Measurements from ENCODE around the gene EPB41. TPM values are rescaled to one million over a fixed set of nuclear protein-coding genes. Genes with fewer than 3 reads are reported as not detected.

EPB41 gene
- total RNA-seq, 1 experiment from 2014 or later, result 41.7 TPM

DNA sequence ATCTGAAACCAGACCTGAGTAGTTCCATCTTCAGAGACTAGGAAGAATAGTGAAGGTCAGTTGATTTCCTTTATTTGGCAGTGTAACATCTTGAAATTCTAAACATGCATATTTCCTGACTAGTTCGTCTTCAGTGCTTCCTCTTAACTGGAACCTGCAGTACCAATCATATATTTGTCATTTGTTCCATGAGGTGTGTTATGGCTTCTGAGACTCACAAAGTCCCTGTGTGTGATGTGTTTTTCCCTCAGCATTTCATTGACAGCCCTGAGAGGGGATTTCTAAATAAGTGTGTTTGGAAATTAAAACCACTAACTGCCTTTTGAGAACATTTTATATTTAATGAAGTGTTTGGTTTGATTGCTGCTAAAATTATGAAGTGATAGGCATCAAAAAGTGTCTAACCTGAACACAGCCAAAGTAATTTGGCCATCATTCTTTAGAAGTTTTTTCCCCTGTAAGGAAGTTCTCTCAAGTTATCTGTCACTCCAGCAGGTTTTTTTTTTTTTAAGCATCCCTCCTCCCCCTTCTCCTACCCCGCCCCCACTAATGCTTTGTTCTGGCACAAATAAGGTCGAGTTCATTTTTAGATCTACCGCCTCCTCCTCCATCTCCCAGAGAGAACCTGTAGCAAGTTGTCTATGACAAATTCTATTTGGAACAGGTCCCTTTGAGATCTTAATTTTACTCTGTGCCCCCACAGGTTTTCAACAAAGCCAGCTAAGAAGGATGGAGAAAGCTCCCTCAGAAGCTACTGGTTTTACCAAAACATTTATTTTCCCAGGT, 148.0 kb downstream of the EPB41 start:
- H3K36me3 ChIP-seq (ENCODE audit: control insufficient read depth in 1 of 2, insufficient read depth in 2 of 2, low read length in 2 of 2), result no peaks in the 10 kb centered on the region; a peak in 1 of 4 replicates
- no peak overlapping the region for H3K27ac ChIP-seq (ENCODE audit: low read depth, low read length)
- no peaks in the 10 kb centered on the region for H3K4me1 ChIP-seq (ENCODE audit: control insufficient read depth in 1 of 2, insufficient read depth in 2 of 2, low read length in 2 of 2)
- BruUV-seq (replicated peaks), result no TSS peak
- H3K27me3 ChIP-seq (ENCODE audit: insufficient read depth, low read length), result no peaks in the 10 kb centered on the region
- ATAC-seq (no peak), DNase-seq (ENCODE audit: low read depth, low spot score) (no peak)
- ChIA-PET RAD21 (ENCODE audit: low non-redundant PET in 1 of 2, low total read pairs in 2 of 2, uncharacterized antibody in 2 of 2, unreplicated experiment in 2 of 2) (no interaction called here), POLR2A (no interaction called here), CTCF (no interaction called here)
- no peak overlapping the region for H3K4me3 ChIP-seq (replicated peaks in 1 of 2; ENCODE audit: low read depth in 1 of 2, low read length in 2 of 2)
- no peak overlapping the region for H3K4me2 ChIP-seq (ENCODE audit: low read length)
- H3K79me2 ChIP-seq (ENCODE audit: insufficient read depth, low read length), result no peaks in the 10 kb centered on the region
- no peaks in the 10 kb centered on the region for H4K20me1 ChIP-seq (ENCODE audit: insufficient read depth)
- no peaks in the 10 kb centered on the region for H3K9me3 ChIP-seq (ENCODE audit: control insufficient read depth in 1 of 2, insufficient read depth in 1 of 2, low read depth in 1 of 2, low read length in 2 of 2)
- no peak overlapping the region for H2AFZ ChIP-seq (ENCODE audit: low read depth, low read length, poor library complexity, severe bottlenecking)
- intact Hi-C loops (cut with micrococcal nuclease), result no loop called here
- H3K9ac ChIP-seq (ENCODE audit: low read length), result no peak overlapping the region
- no peaks in the 10 kb centered on the region for H3K9me2 ChIP-seq (ENCODE audit: insufficient read depth)
- TF ChIP-seq ZNF274 (IDR thresholded peaks at IDR 0.05; ENCODE audit: low read depth, low read length) (no peak), EGR1 (IDR thresholded peaks at IDR 0.05; ENCODE audit: low read depth) (no peak), CBX3 (IDR thresholded peaks at IDR 0.05; ENCODE audit: low read depth) (no peak), EZH2 (IDR thresholded peaks at IDR 0.05) (no peak), ZFX (IDR thresholded peaks at IDR 0.05) (no peak), SIN3A (IDR thresholded peaks at IDR 0.05; ENCODE audit: low read depth) (no peak), TCF7L2 (IDR thresholded peaks at IDR 0.05; ENCODE audit: borderline replicate concordance, extremely low read depth, insufficient read depth, insufficient read length) (no peak), ZBTB33 (IDR thresholded peaks at IDR 0.05; ENCODE audit: extremely low read depth, insufficient replicate concordance, low read length) (no peak), POLR2A (IDR thresholded peaks at IDR 0.05; ENCODE audit: borderline replicate concordance, extremely low read depth, insufficient read depth, insufficient read length) (no peak), SP1 (IDR thresholded peaks at IDR 0.05; ENCODE audit: low read depth) (no peak), JUND (IDR thresholded peaks at IDR 0.05) (no peak), ELF1 (IDR thresholded peaks at IDR 0.05; ENCODE audit: borderline replicate concordance, low read depth) (no peak), POLR2AphosphoS5 (IDR thresholded peaks at IDR 0.05; ENCODE audit: low read depth, low read length) (no peak)
- TF ChIP-seq, protein P1, sequence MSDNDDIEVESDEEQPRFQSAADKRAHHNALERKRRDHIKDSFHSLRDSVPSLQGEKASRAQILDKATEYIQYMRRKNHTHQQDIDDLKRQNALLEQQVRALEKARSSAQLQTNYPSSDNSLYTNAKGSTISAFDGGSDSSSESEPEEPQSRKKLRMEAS (IDR thresholded peaks at IDR 0.05), result no peak
- TF ChIP-seq, protein P2, sequence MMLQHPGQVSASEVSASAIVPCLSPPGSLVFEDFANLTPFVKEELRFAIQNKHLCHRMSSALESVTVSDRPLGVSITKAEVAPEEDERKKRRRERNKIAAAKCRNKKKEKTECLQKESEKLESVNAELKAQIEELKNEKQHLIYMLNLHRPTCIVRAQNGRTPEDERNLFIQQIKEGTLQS (IDR thresholded peaks at IDR 0.05), result no peak
